Measurements from ENCODE around the gene SAMD8. TPM values are rescaled to one million over a fixed set of nuclear protein-coding genes. Genes with fewer than 3 reads are reported as not detected.
"Not testable (repeated sequence)": the region's sequence is repeated elsewhere in the genome, so short reads cannot be mapped to it uniquely, and the experiment has no call there.

The SAMD8 gene
- total RNA-seq, 2 donors from 2014 or later: 26.6 to 29.6 TPM

GRCh38 chr10:75203046-75203620 is 91.7 kb downstream of the SAMD8 start:
- DNase-seq (ENCODE audit: low spot score); intact Hi-C loops (cut with DNase I): not testable (repeated sequence)

DNA sequence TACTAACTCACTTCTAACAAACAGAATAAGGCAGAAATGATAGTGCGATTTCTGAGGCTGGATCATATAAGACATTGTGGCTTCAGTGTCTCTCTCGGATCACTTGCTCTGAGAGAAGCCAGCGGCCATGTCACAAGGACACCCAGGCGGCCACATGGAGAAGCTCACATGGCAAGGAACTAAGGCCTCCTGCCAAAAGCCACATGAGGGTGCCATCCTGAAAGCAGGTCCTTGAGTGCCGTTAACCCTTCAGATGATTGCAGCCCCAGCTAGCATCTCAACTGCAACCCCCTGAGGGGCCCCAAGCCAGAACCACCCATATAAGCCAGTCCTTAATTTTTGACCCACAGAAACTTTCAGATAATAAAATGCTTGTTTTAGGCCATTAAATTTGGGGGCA is 92.3 kb downstream of the SAMD8 start:
- no peak for DNase-seq (ENCODE audit: low spot score)
- intact Hi-C loops (cut with DNase I): no loop called here

DNA sequence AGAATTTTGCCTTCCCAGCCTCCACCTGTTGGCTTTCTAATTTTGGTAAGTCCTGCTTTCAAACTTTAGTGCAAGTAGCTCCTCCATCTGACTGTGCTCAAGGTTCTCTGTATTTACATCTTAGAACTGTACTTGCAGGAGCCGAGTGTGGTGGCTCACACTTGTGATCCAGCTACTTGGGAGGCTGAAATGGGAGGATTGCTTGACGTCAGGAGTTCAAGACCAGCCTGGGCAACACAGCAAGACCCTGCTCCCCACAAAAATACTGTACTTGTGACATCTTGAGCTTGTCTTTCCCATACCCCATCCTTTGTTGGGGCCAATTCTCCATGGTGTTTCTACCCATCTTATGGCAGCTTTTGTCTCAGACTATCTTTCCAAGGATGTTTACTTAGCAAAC is 94.5 kb downstream of the SAMD8 start:
- intact Hi-C loops (cut with DNase I): no loop called here
- no peak for DNase-seq (ENCODE audit: low spot score)

DNA sequence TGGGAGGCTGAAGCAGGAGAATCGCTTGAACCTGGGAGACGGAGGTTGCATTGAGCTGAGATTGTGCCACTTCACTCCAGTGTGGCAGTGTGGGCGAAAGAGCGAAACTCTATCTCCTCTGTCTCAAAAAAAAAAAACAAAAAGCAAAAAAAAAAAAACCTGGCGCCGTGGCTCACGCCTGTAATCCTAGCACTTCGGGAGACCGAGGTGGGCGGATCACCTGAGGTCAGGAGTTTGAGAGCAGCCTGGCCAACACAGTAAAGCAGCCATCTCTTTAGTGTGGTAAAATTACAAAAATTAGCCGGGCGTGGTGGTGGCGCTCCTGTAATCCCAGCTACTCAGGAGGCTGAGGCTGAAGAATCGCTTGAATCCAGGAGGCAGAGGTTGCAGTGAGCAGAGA is 95.2 kb downstream of the SAMD8 start:
- intact Hi-C loops (cut with DNase I); DNase-seq (ENCODE audit: low spot score): not testable (repeated sequence)

DNA sequence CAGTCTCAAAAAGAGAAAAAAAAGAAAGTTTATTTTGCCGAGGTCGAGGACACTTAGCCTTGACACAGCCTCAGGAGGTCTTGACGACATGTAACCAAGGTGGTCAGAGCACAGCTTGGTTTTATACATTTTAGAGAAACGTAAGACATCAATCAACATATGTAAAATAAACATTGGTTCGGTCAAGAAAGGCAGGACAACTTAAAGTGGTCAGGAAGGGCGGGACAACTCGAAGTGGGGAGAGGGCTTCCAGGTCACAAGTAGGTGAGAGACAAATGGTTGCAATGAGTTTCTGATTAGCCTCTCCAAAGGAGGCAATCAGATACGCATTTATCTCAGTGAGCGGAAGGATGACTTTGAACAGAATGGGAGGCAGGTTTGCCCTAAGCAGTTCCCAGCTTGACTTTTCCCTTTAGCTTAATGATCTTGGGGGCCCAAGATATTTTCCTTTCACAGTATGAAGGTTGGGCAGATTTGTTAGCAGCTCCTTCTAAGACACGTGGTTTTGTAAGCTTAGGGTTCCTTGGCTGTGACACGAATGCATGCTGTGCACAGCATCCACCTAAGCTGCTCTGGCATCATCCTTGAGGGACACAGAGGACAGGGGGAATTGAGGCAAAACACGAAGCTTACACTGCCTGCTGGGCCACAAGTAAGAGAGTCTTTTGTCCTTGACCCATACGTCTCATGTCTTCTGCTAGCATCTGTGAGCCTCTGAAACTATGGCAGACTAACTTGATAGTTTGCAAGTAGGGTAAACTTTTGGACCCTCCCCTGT is 95.8 kb downstream of the SAMD8 start:
- no peak for DNase-seq (ENCODE audit: low spot score)
- intact Hi-C loops (cut with DNase I): no loop called here

- intact Hi-C loops (cut with DNase I): no loop called here
- no peak for DNase-seq (ENCODE audit: low spot score)
Observed at GRCh38 chr10:75207857-75208144, 96.3 kb downstream of the SAMD8 start.

- intact Hi-C loops (cut with DNase I): no loop called here
- DNase-seq (ENCODE audit: low spot score): no peak
Observed at GRCh38 chr10:75208181-75208580, 96.7 kb downstream of the SAMD8 start.

GRCh38 chr10:75209086-75209920 is 97.8 kb downstream of the SAMD8 start:
- no peak for DNase-seq (ENCODE audit: low spot score)
- intact Hi-C loops (cut with DNase I): no loop called here

GRCh38 chr10:75209921-75210281 is 98.4 kb downstream of the SAMD8 start:
- peak; percentile 96 for DNase-seq (ENCODE audit: low spot score)
- intact Hi-C loops (cut with DNase I): no loop called here

DNA sequence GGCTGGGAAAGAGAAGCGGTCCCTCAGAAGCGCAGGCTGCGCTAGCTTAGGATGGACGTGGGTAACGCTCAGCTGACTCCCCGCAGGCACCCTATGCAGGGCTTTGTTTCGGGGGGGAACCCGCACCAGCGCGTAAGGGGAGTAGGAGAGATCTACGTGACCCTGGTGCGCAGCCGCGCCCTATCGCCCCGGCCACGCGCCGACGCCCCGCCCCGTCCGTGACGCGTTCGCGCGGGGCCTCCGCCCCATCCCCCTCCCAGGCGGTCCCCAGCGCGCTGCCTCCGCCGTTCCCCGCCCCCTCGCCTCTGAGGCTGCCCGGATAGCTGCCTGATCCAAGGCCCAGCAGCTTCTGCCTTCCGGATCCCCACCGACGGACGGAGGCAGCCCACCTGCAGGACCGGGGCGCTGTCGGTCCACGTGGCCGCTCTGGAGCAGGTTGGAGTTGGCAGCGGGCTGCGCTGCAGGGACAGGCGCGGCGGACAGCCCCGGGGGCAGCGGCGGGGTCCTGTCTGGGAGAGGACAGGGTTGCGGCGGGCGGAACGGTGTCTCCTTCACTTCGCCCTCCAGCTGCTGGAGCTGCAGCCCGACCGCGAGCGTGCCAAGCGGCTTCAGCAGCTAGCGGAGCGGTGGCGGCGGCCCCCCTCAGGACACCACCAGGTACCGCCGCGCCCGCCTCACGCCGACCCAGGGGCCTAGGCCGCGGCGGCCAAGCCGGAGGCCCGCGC is 99.0 kb downstream of the SAMD8 start, which contains the start of gene VDAC2:
Gene VDAC2, plus strand, starts transcription at position 515 of the 725 bp plus-strand sequence. CDS start 363 bp downstream, outside the sequence.
- intact Hi-C loops (cut with DNase I): no loop called here
- DNase-seq (ENCODE audit: low spot score): peak; percentile 98

- no peak for DNase-seq (ENCODE audit: low spot score)
- intact Hi-C loops (cut with DNase I): no loop called here
Observed at GRCh38 chr10:75211007-75211691, 99.7 kb downstream of the SAMD8 start.

- intact Hi-C loops (cut with DNase I): no loop called here
- no peak for DNase-seq (ENCODE audit: low spot score)
Observed at GRCh38 chr10:75212343-75212742, 100.9 kb downstream of the SAMD8 start.

DNA sequence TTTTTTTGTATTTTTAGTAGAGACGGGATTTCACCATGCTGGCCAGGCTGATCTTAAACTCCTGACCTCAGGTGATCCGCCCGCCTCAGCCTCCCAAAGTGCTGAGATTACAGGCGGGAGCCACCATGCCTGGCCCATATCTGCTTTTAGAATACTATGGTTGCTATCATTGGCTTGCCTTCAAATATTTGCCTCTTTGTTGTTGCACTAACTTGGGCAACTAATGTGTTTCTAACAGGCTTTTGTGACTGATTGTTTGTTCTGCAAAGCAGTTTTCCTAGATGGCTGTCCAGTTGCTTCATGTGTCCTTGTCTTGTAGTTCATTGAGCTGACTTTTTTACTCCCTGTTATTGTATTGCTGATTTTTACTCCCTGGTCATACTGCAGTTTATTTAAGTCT is 108.8 kb downstream of the SAMD8 start:
- DNase-seq (ENCODE audit: low spot score): no peak
- intact Hi-C loops (cut with DNase I): no loop called here

DNA sequence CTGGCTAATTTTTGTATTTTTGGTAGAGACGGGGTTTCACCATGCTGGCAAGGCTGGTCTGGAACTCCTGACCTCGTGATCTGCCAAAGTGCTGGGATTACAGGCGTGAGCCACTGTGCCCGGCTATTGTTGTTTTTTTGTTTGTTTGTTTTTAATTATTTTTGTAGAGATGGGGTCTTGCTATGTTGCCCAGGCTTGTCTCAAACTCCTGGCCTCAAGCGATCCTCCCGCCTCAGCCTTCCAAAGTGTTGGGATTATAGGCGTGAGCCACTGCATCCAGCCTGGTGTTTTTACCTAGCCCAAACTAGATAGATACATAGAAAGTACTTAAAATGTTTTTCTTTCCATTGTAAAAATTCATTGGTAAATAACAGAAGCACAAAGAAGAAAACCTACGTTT is 110.0 kb downstream of the SAMD8 start:
- intact Hi-C loops (cut with DNase I); DNase-seq (ENCODE audit: low spot score): not testable (repeated sequence)

GRCh38 chr10:75223507-75223906 is 112.1 kb downstream of the SAMD8 start:
- no peak for DNase-seq (ENCODE audit: low spot score)
- intact Hi-C loops (cut with DNase I): no loop called here

- no peak for DNase-seq (ENCODE audit: low spot score)
- intact Hi-C loops (cut with DNase I): no loop called here
Observed at GRCh38 chr10:75226095-75226494, 114.6 kb downstream of the SAMD8 start.

- DNase-seq (ENCODE audit: low spot score): no peak
- intact Hi-C loops (cut with DNase I): no loop called here
Observed at GRCh38 chr10:75226656-75227055, 115.2 kb downstream of the SAMD8 start.

GRCh38 chr10:75228278-75228677 is 116.8 kb downstream of the SAMD8 start:
- DNase-seq (ENCODE audit: low spot score): no peak
- intact Hi-C loops (cut with DNase I): no loop called here

- no peak for DNase-seq (ENCODE audit: low spot score)
- intact Hi-C loops (cut with DNase I): no loop called here
Observed at GRCh38 chr10:75228834-75229233, 117.4 kb downstream of the SAMD8 start.
